HG03571 (cell line): ENCODE data around the gene LAPTM5.
"Not testable (repeated sequence)": the region's sequence is repeated elsewhere in the genome, so short reads cannot be mapped to it uniquely, and the experiment has no call there.

Experiments used
- ATAC-seq: cut with Tn5 transposase; IDR thresholded peaks from one replicate; pipeline ENCODE4 v1.9.1; 2021; ENCODE audit not compliant: unreplicated experiment

LAPTM5 gene

GRCh38 chr1:30771005-30771404, 13.4 kb upstream of the LAPTM5 start:
- no peak for ATAC-seq

GRCh38 chr1:30770150-30770549, 12.6 kb upstream of the LAPTM5 start:
- ATAC-seq = no peak

GRCh38 chr1:30768830-30769718, 11.5 kb upstream of the LAPTM5 start:
- no peak for ATAC-seq

GRCh38 chr1:30768159-30768829, 10.7 kb upstream of the LAPTM5 start:
- no peak for ATAC-seq

- not testable (repeated sequence) for ATAC-seq
These were observed 9.4 kb upstream of the LAPTM5 start for GRCh38 chr1:30766948-30767347.

- ATAC-seq = no peak
These were observed 8.2 kb upstream of the LAPTM5 start for GRCh38 chr1:30765556-30766434.

GRCh38 chr1:30764939-30765555, 7.5 kb upstream of the LAPTM5 start:
- peak; percentile 55 for ATAC-seq

- no peak for ATAC-seq
These were observed 6.8 kb upstream of the LAPTM5 start for GRCh38 chr1:30764396-30764795.

- no peak for ATAC-seq
These were observed 6.2 kb upstream of the LAPTM5 start for GRCh38 chr1:30763651-30764248.

GRCh38 chr1:30762930-30763650, 5.5 kb upstream of the LAPTM5 start:
- ATAC-seq = no peak

GRCh38 chr1:30762152-30762929, 4.8 kb upstream of the LAPTM5 start:
- no peak for ATAC-seq

GRCh38 chr1:30761381-30762151, 4.0 kb upstream of the LAPTM5 start:
- no peak for ATAC-seq

GRCh38 chr1:30760596-30761324, 3.2 kb upstream of the LAPTM5 start:
- ATAC-seq = no peak

- ATAC-seq = no peak
These were observed 2.2 kb upstream of the LAPTM5 start for GRCh38 chr1:30759718-30760281.

GRCh38 chr1:30758785-30759380, 1.3 kb upstream of the LAPTM5 start:
- no peak for ATAC-seq

- ATAC-seq = no peak
These were observed 631 bp upstream of the LAPTM5 start for GRCh38 chr1:30758121-30758688.
